ENCODE measurements around the gene RRP12.

Gene RRP12

DNA sequence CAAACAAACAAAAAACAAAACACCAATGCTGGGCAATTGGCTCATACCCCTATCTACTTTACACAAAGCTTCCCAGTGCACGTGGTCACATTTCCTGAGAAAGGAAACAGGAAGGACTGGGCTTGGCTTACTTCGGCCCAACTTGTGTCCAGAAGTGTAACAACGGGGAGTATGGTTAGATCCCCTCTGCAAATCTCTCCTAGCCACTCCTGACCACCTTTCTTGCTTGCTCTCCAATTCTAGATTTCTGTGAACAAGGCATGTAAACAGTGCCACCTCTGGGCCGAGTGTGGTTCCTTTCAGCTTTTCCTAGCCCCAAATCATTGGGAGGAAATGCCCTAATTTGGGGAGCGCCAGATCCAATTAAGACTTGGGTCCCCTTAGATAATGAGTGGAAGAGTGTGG is 45.6 kb downstream of the RRP12 start:
- TF ChIP-seq, protein P1, sequence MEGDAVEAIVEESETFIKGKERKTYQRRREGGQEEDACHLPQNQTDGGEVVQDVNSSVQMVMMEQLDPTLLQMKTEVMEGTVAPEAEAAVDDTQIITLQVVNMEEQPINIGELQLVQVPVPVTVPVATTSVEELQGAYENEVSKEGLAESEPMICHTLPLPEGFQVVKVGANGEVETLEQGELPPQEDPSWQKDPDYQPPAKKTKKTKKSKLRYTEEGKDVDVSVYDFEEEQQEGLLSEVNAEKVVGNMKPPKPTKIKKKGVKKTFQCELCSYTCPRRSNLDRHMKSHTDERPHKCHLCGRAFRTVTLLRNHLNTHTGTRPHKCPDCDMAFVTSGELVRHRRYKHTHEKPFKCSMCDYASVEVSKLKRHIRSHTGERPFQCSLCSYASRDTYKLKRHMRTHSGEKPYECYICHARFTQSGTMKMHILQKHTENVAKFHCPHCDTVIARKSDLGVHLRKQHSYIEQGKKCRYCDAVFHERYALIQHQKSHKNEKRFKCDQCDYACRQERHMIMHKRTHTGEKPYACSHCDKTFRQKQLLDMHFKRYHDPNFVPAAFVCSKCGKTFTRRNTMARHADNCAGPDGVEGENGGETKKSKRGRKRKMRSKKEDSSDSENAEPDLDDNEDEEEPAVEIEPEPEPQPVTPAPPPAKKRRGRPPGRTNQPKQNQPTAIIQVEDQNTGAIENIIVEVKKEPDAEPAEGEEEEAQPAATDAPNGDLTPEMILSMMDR (IDR thresholded peaks at IDR 0.05): 0 out of 2 replicates have a peak, but pooled peaks have one; percentile 17

DNA sequence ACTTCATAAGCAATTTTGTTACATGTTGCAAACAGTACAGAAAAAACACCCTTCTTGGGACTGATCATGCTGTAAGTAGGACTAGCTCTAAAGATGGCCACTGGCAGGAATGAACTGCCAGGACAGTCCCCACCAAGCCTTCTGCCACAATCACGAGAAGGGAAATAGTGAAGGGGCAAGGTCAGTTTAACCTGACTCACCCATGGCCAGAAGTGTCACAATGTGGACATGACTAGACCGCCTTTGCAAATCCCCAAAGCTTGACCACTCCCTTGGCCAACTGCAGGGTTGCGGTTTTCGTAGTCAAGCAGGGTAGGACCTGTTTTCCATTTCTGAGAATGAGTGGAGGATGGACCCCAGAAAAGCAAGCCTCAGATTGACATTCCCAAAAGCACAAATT is 47.2 kb downstream of the RRP12 start:
- TF ChIP-seq, protein P1 (IDR thresholded peaks at IDR 0.05): no peak

GRCh38 chr10:97349752-97350513 is 51.2 kb downstream of the RRP12 start:
- TF ChIP-seq, protein P1 (IDR thresholded peaks at IDR 0.05): no peak

DNA sequence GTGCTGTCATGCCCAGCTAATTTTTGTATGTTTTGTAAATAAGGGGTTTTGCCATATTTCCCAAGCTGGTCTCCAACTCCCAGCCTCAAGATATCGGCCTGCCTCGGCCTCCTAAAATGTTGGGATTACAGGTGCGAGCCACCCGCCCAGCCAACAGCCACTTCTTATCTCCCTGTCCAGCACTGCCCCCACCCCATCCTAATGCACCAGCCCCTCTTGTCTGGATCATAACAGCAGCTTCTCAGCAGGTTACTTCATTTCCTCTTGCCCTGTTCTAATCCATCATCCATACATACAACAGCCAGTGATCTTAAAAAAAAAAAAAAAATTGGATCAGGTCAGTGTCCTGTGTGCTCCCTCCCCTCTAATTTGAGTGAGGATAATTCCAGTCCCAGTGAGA is 53.8 kb downstream of the RRP12 start:
- TF ChIP-seq, protein P1 (IDR thresholded peaks at IDR 0.05): no peak

- TF ChIP-seq, protein P1 (IDR thresholded peaks at IDR 0.05): no peak
Measured at GRCh38 chr10:97341416-97341815, 59.7 kb downstream of the RRP12 start.

DNA sequence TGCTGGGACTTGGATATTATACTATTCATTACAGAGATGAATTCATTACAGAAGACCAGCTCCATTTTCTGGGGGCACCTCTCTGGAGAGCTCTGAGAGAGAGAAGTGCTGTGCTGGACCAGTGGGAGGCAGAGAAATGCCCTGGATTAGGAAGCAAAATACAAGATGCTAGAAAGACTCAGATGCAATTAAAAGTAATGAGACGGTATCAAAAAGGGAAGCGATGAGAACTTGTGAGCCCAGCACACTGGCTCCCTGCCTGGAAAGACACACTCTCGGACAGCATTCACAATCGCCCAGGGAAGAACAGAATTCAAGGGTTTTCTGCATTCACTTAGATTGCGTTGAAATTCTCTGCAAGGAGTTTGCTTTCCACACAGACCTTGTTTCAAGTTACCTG is 63.1 kb downstream of the RRP12 start:
- TF ChIP-seq, protein P1 (IDR thresholded peaks at IDR 0.05): no peak

- TF ChIP-seq, protein P1 (IDR thresholded peaks at IDR 0.05): no peak
Measured at GRCh38 chr10:97336942-97337831, 64.0 kb downstream of the RRP12 start.

All from LNCAP (cell line).